OCI-LY7 (cell line): ENCODE data around the gene OR4D1. TPM values are rescaled to one million over a fixed set of nuclear protein-coding genes. Genes with fewer than 3 reads are reported as not detected.

ENCODE experiments used
- BruUV-seq: library from RNA; stranded (reverse); fragments of 400-500 nt; replicated peaks from 2 replicates; lab custom pipeline; 2021; lab: Mats Ljungman, UMichigan
- CTCF ChIA-PET: fragments of 300-600 bp; sonication (Branson Sonifier 250); formaldehyde crosslinking; loops from one replicate; lab custom pipeline; 2022; ENCODE audit warnings: antibody characterized with exemption; ENCODE audit not compliant: unreplicated experiment; lab: Charles Lee
- POLR2A ChIA-PET: fragments of 300-600 bp; sonication (Branson Sonifier 250); formaldehyde crosslinking; loops from one replicate; lab custom pipeline; 2022; ENCODE audit warnings: antibody characterized with exemption; lab: Charles Lee
- DNase-seq: peaks from one replicate; pipeline ENCODE4 v3.0.0-alpha.2; 2015; ENCODE audit warnings: low spot score
- H2AFZ ChIP-seq: fragments of 200-600 bp; sonication (generic), shearing (Covaris generic); 2 replicates; pipeline ENCODE4 v1.6.1; 2014; ENCODE audit warnings: mild to moderate bottlenecking, antibody characterized with exemption, low read length, moderate library complexity
- H3K27ac ChIP-seq: fragments of 200-600 bp; sonication (generic); 2 replicates; pipeline ENCODE4 v1.5.1; 2014; ENCODE audit warnings: mixed run types, low read depth, mild to moderate bottlenecking, moderate library complexity, low read length, inconsistent platforms; ENCODE audit not compliant: poor library complexity, severe bottlenecking
- H3K36me3 ChIP-seq: fragments of 200-600 bp; sonication (generic); 2 replicates; pipeline ENCODE4 v1.6.1; 2014; ENCODE audit warnings: mild to moderate bottlenecking, antibody characterized with exemption, low read length, moderate library complexity, mixed read lengths; ENCODE audit not compliant: insufficient read depth
- H3K4me1 ChIP-seq: fragments of 200-600 bp; sonication (generic); 2 replicates; pipeline ENCODE4 v1.5.1; 2014; ENCODE audit warnings: mild to moderate bottlenecking, low read length; ENCODE audit not compliant: insufficient read depth, poor library complexity, severe bottlenecking
- H3K4me2 ChIP-seq: fragments of 200-600 bp; sonication (generic); 2 replicates; pipeline ENCODE4 v1.6.1; 2014; ENCODE audit warnings: mild to moderate bottlenecking, low read length
- H3K4me3 ChIP-seq: fragments of 200-600 bp; sonication (generic); 2 replicates; pipeline ENCODE4 v1.5.1; 2014; ENCODE audit warnings: mild to moderate bottlenecking, low read depth, low read length; ENCODE audit not compliant: poor library complexity, severe bottlenecking
- H3K79me2 ChIP-seq: fragments of 200-600 bp; sonication (generic); 2 replicates; pipeline ENCODE4 v1.6.1; 2016; ENCODE audit warnings: low read depth, mild to moderate bottlenecking, low read length, moderate library complexity, mixed read lengths; ENCODE audit not compliant: insufficient read depth
- H3K9me2 ChIP-seq: fragments of 200-600 bp; sonication (generic); 2 replicates; pipeline ENCODE4 v1.6.1; 2016; ENCODE audit warnings: mild to moderate bottlenecking, low read length, mixed read lengths; ENCODE audit not compliant: insufficient read depth
- H3K9me3 ChIP-seq: fragments of 200-600 bp; sonication (generic); 2 replicates; pipeline ENCODE4 v1.6.1; 2014; ENCODE audit warnings: mild to moderate bottlenecking, mixed run types, low read length, mixed read lengths
- H4K20me1 ChIP-seq: fragments of 200-600 bp; sonication (generic); 2 replicates; pipeline ENCODE4 v1.6.1; 2014; ENCODE audit warnings: mild to moderate bottlenecking, antibody characterized with exemption, low read length, moderate library complexity, mixed read lengths; ENCODE audit not compliant: insufficient read depth
- CTCF ChIP-seq: fragments of 200-600 bp; sonication (generic); conservative IDR thresholded peaks from 2 replicates; pipeline ENCODE4 v1.5.1; 2014; ENCODE audit warnings: mild to moderate bottlenecking, antibody characterized with exemption, low read length, moderate library complexity, mixed read lengths
- EZH2phosphoT487 ChIP-seq: fragments of 200-600 bp; sonication (generic); IDR thresholded peaks from 2 replicates; pipeline ENCODE4 v1.6.1; 2018; ENCODE audit warnings: low read depth, borderline replicate concordance, mild to moderate bottlenecking, mixed run types, antibody characterized with exemption, low read length, moderate library complexity, mixed read lengths
- intact Hi-C: fragments of 100-400 bp; cut with micrococcal nuclease; formaldehyde crosslinking; loops from one replicate; pipeline ENCODE4 v1.10.0; 2022; ENCODE audit not compliant: unreplicated experiment
- total RNA-seq, 2 experiments: library from RNA; depleted of rRNA in 1 of 2; stranded (reverse); fragments of >200 nt in 1 of 2; shearing (Covaris generic) in 1 of 2; gene quantifications; 2 replicates each; pipeline ENCODE4 v1.2.3, GENCODE V29; 2014 to 2022

Gene OR4D1
- total RNA-seq, 2 experiments from 2014 or later = not detected

DNA sequence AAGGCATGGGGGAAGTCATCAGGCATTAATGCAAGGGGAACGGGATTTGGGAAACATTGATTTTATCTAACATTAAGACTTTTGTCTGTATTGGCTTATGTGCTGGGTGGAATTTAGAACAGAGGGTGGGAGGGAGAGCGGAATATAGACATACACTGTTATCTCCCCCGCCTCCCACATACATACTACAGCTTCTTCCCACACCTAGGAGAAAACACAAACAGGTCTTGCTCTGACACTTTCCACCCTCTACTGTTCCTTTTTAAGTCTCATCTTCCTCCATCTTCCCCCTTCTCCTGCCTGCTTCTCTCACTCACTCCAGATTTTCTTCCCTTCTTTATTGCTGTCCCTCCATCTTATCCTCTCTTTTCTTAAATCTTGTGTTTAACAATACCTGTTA lies 425 bp downstream of the OR4D1 start:
- ChIA-PET POLR2A (no interaction called here), CTCF (no interaction called here)
- no peak for DNase-seq
- H3K9me3 ChIP-seq = peaks cover 5% of the 10 kb centered on the region; the same call in 1 of the 2 replicates
- no peaks in the 10 kb centered on the region for H3K79me2 ChIP-seq
- BruUV-seq = no TSS peak
- H3K4me3 ChIP-seq = no peak overlapping the region
- no peaks in the 10 kb centered on the region for H3K4me1 ChIP-seq
- no peak overlapping the region for H3K27ac ChIP-seq
- H3K9me2 ChIP-seq = no peaks in the 10 kb centered on the region
- intact Hi-C loops = no loop called here
- TF ChIP-seq EZH2phosphoT487 (no peak), CTCF (no peak)
- H3K4me2 ChIP-seq = no peak overlapping the region
- H4K20me1 ChIP-seq = no peaks in the 10 kb centered on the region
- H3K36me3 ChIP-seq = no peaks in the 10 kb centered on the region; the same call in 1 of the 2 replicates
- H2AFZ ChIP-seq = no peak overlapping the region

DNA sequence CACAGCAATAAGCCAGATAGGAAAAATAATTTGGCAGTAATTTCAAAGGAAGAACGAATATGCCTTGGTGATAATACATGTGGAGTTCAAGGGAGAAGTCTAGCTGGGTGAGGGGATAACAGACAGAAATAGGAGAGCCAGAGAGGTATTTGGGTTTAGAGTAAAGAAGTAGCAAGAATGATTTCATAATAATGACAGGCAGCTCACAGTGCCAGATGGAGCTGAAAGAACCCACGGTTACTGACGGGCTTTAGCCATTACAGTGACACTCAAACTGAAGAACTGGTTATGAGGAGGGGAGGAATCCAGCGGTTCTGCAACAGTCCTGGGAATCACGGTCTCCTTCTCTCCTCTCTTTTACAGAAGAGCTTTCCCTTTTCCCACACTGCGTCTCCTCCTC lies 2.2 kb downstream of the OR4D1 start:
- CTCF ChIA-PET = no interaction called here
- H3K9me3 ChIP-seq = no peaks in the 10 kb centered on the region
- no peak overlapping the region for H3K27ac ChIP-seq
- H3K9me2 ChIP-seq = no peaks in the 10 kb centered on the region
- intact Hi-C loops = no loop called here
- TF ChIP-seq CTCF = no peak
- TF ChIP-seq EZH2phosphoT487 = no peak
- POLR2A ChIA-PET = no interaction called here
- DNase-seq = no peak
- no peak overlapping the region for H3K4me2 ChIP-seq
- BruUV-seq = no TSS peak
- H4K20me1 ChIP-seq = no peaks in the 10 kb centered on the region
- no peaks in the 10 kb centered on the region for H3K4me1 ChIP-seq
- no peaks in the 10 kb centered on the region for H3K79me2 ChIP-seq
- no peak overlapping the region for H2AFZ ChIP-seq
- H3K36me3 ChIP-seq = no peaks in the 10 kb centered on the region
- H3K4me3 ChIP-seq = no peak overlapping the region

DNA sequence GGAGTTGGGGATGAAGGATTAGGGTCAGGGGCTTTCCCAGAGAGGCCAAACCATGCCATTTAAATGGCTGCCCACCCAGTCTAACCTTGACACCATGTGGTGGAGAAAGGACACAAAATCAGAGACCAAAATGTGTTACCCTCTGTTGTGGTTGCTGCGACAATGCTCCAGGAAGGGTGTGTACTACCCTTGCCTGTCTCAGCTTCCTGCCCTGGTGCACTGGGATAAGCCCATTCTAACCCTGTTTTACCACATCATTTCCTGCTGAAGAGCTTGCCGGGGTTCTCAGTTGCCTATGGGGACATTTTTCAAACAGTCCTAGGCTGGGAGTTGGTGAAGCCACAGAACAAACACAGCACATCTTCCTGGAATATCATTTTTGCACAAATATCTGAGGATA lies 4.9 kb downstream of the OR4D1 start:
- Histone ChIP-seq H3K4me2 (no peak overlapping the region), H3K9me2 (no peaks in the 10 kb centered on the region)
- BruUV-seq = no TSS peak

More for the DNA sequence above, 4.9 kb downstream of the OR4D1 start:
- DNase-seq = no peak
- Histone ChIP-seq H3K27ac (no peak overlapping the region), H4K20me1 (no peaks in the 10 kb centered on the region), H3K4me3 (no peak overlapping the region), H3K9me3 (no peaks in the 10 kb centered on the region), H2AFZ (no peak overlapping the region), H3K79me2 (no peaks in the 10 kb centered on the region), H3K4me1 (no peaks in the 10 kb centered on the region), H3K36me3 (no peaks in the 10 kb centered on the region)
- POLR2A ChIA-PET = no interaction called here
- CTCF ChIA-PET = no interaction called here
- intact Hi-C loops = no loop called here
- no peak for TF ChIP-seq EZH2phosphoT487
- TF ChIP-seq CTCF = no peak
